Mesendoderm (in vitro differentiated cells): ENCODE measurements around the gene RGS14.

ENCODE experiments used
- DNase-seq: peaks from one replicate; pipeline ENCODE4 v3.0.0; 2013
- H2AK5ac ChIP-seq: 2 replicates; pipeline ENCODE4 v1.6.1; 2013; ENCODE audit warnings: low read length, inconsistent platforms
- H2BK120ac ChIP-seq: 2 replicates; pipeline ENCODE4 v1.6.1; 2013; ENCODE audit warnings: low read depth, mild to moderate bottlenecking, low read length, moderate library complexity, mixed read lengths
- H2BK15ac ChIP-seq: replicated peaks from 2 replicates; pipeline ENCODE4 v1.6.1; 2013; ENCODE audit warnings: low read depth, mild to moderate bottlenecking, moderate library complexity
- H2BK5ac ChIP-seq: 2 replicates; pipeline ENCODE4 v1.6.1; 2013; ENCODE audit warnings: low read length, inconsistent platforms
- H3K18ac ChIP-seq: 2 replicates; pipeline ENCODE4 v1.6.1; 2013; ENCODE audit warnings: mild to moderate bottlenecking, low read length, mixed read lengths
- H3K23ac ChIP-seq: one replicate; pipeline ENCODE4 v1.6.1; 2013; ENCODE audit warnings: low read length
- H3K27ac ChIP-seq: 2 replicates; pipeline ENCODE4 v1.5.1; 2013; ENCODE audit warnings: low read depth, mild to moderate bottlenecking, inconsistent platforms, low read length, moderate library complexity
- H3K27me3 ChIP-seq: 2 replicates; pipeline ENCODE4 v1.6.1; 2013; ENCODE audit warnings: low read length, control low read depth, mild to moderate bottlenecking, inconsistent platforms; ENCODE audit not compliant: insufficient read depth, poor library complexity
- H3K36me3 ChIP-seq: 2 replicates; pipeline ENCODE4 v1.6.1; 2013; ENCODE audit warnings: low read length, inconsistent platforms; ENCODE audit not compliant: control insufficient read depth, insufficient read depth
- H3K4ac ChIP-seq: one replicate; pipeline ENCODE4 v1.6.1; 2013; ENCODE audit warnings: low read depth, mild to moderate bottlenecking, low read length, moderate library complexity
- H3K4me1 ChIP-seq: 2 replicates; pipeline ENCODE4 v1.6.1; 2013; ENCODE audit warnings: low read depth, low read length, inconsistent platforms; ENCODE audit not compliant: control insufficient read depth
- H3K4me2 ChIP-seq: 2 replicates; pipeline ENCODE4 v1.6.1; 2013; ENCODE audit warnings: low read length
- H3K4me3 ChIP-seq: 2 replicates; pipeline ENCODE4 v1.5.1; 2013; ENCODE audit warnings: mild to moderate bottlenecking, low read length
- H3K56ac ChIP-seq: one replicate; pipeline ENCODE4 v1.6.1; 2013; ENCODE audit warnings: low read length
- H3K79me1 ChIP-seq: 2 replicates; pipeline ENCODE4 v1.6.1; 2013; ENCODE audit warnings: low read length, inconsistent platforms
- H3K79me2 ChIP-seq: 2 replicates; pipeline ENCODE4 v1.6.1; 2013; ENCODE audit warnings: mild to moderate bottlenecking, low read length; ENCODE audit not compliant: control insufficient read depth, insufficient read depth
- H3K9ac ChIP-seq: 2 replicates; pipeline ENCODE4 v1.6.1; 2013; ENCODE audit warnings: low read length, inconsistent platforms
- H4K5ac ChIP-seq: one replicate; pipeline ENCODE4 v1.6.1; 2013; ENCODE audit warnings: low read length
- H4K8ac ChIP-seq: one replicate; pipeline ENCODE4 v1.6.1; 2013; ENCODE audit warnings: low read depth, mild to moderate bottlenecking, control low read depth, low read length, moderate library complexity
- WGBS: extraction: QIAGEN DNeasy Blood & Tissue Kit; methylation state at CpG from one replicate; pipeline ENCODE4 v1.1.7; 2013; ENCODE audit warnings: low lambda C conversion rate, missing lambda C conversion rate; ENCODE audit not compliant: insufficient coverage; ENCODE audit errors: extremely low coverage; 5-methylcytosine and 5-hydroxymethylcytosine counted together

RGS14 gene

DNA sequence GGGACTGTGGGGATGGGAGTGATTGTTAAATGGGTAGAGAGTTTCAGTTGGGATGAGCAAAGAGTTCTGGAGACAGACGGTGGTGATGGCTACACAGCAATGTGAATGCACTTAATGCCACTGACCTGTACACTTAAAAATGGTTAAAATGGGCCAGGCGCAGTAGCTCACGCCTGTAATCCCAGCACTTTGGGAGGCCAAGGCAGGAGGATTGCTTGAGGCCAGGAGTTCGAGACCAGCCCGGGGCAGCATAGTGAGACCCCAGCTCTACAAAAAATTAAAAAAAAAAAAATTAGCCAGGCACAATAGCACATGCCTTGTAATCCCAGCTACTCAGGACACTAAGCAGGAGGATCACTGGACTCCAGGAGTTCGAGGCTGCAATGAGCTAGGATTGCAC lies 13.9 kb upstream of the RGS14 start:
- no peak overlapping the region for H3K18ac ChIP-seq
- H3K27me3 ChIP-seq: no peaks in the 10 kb centered on the region
- no peak overlapping the region for H3K56ac ChIP-seq
- H2BK15ac ChIP-seq: no peak overlapping the region
- no peak overlapping the region for H3K4me2 ChIP-seq
- DNase-seq: no peak
- no peak overlapping the region for H4K8ac ChIP-seq
- no peak overlapping the region for H4K5ac ChIP-seq
- H3K79me2 ChIP-seq: peaks cover 17% of the 10 kb centered on the region
- H2BK120ac ChIP-seq: no peak overlapping the region
- H3K36me3 ChIP-seq: no peaks in the 10 kb centered on the region
- H2AK5ac ChIP-seq: no peak overlapping the region
- no CpG with 5 or more reads among the region's 6 CpGs for WGBS
- H3K79me1 ChIP-seq: peaks cover 11% of the 10 kb centered on the region
- H3K4ac ChIP-seq: no peak overlapping the region
- no peak overlapping the region for H2BK5ac ChIP-seq
- no peaks in the 10 kb centered on the region for H3K4me1 ChIP-seq
- H3K27ac ChIP-seq: no peak overlapping the region
- H3K9ac ChIP-seq: no peak overlapping the region
- no peak overlapping the region for H3K23ac ChIP-seq
- no peak overlapping the region for H3K4me3 ChIP-seq

DNA sequence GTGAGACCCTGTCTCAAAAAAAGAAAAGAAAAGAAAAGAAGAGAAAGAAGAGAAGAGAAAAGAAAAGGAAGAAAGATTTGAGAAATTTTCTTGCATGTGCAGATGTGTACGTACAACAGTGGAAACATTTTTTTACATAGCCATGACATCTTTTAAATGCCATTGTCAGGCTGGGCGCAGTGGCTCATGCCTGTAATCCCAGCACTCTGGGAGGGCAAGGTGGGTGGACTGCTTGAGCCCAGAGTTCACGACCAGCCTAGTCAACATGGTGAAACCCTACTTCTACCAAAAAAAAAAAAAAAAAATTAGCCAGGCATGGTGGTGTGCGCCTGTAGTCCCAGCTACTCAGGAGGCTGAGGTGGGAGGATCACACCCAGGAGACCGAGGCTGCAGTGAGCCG lies 12.8 kb upstream of the RGS14 start:
- no peak overlapping the region for H4K5ac ChIP-seq

DNA sequence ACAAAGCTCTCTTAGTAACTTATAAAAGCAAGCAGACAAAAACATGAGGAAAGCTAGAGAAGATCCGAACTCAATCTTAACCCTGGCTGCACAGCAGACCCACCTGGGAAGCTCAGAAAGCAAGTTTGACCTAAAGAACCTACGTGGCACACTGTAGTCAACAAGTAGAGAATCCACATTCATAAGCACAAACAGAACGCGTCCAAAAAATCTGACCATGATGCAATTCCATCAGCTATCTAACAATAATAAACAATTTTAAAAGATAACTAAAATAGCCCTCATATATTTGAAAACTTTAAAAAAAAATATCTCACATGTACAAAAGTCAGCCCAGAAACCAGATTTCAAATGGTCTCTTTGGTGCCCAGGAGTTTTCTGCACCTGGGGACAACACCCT lies 10.9 kb upstream of the RGS14 start:
- Histone ChIP-seq H3K79me1 (peaks cover 27% of the 10 kb centered on the region), H3K4me1 (peaks cover 4% of the 10 kb centered on the region), H3K4me3 (no peak overlapping the region), H3K79me2 (peaks cover 40% of the 10 kb centered on the region), H4K8ac (no peak overlapping the region), H2AK5ac (no peak overlapping the region), H3K4ac (no peak overlapping the region), H2BK120ac (no peak overlapping the region), H3K23ac (no peak overlapping the region), H3K9ac (no peak overlapping the region), H3K36me3 (no peaks in the 10 kb centered on the region), H2BK5ac (no peak overlapping the region), H2BK15ac (no peak overlapping the region), H4K5ac (no peak overlapping the region), H3K27me3 (no peaks in the 10 kb centered on the region), H3K18ac (no peak overlapping the region), H3K27ac (no peak overlapping the region), H3K4me2 (no peak overlapping the region), H3K56ac (no peak overlapping the region)
- WGBS: no CpG with 5 or more reads among the region's 4 CpGs
- no peak for DNase-seq

More for the DNA sequence above, 12.8 kb upstream of the RGS14 start:
- H3K56ac ChIP-seq: no peak overlapping the region
- peaks cover 13% of the 10 kb centered on the region for H3K79me1 ChIP-seq
- no peak overlapping the region for H3K18ac ChIP-seq
- no peak overlapping the region for H2BK5ac ChIP-seq
- DNase-seq: no peak
- H2AK5ac ChIP-seq: no peak overlapping the region
- WGBS: no CpG with 5 or more reads among the region's 6 CpGs
- H3K4me1 ChIP-seq: no peaks in the 10 kb centered on the region
- H3K4ac ChIP-seq: no peak overlapping the region
- H3K23ac ChIP-seq: no peak overlapping the region
- no peak overlapping the region for H2BK15ac ChIP-seq
- H2BK120ac ChIP-seq: no peak overlapping the region
- no peak overlapping the region for H3K4me2 ChIP-seq
- no peak overlapping the region for H3K27ac ChIP-seq
- peaks cover 25% of the 10 kb centered on the region for H3K79me2 ChIP-seq
- H3K9ac ChIP-seq: no peak overlapping the region
- H4K8ac ChIP-seq: no peak overlapping the region
- no peak overlapping the region for H3K4me3 ChIP-seq
- no peaks in the 10 kb centered on the region for H3K36me3 ChIP-seq
- no peaks in the 10 kb centered on the region for H3K27me3 ChIP-seq

DNA sequence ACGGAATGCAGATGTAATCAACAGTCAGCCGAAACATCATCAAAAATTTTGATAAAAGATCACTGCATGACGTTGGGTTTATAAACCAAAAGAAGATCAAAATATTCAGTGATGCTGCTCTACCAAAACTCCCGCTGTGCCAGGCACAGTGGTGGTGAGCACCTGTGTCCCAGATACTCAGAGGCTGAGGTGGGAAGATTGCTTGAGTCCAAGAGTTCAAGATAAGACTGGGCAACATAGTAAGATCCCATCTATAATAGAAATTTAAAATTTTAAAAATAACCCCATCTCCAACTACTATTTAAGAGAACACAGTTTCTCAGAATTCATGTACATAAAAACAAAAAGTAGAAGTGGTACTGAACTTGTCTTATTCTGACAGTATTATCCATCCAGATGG lies 10.0 kb upstream of the RGS14 start:
- Histone ChIP-seq H3K27ac (no peak overlapping the region), H3K4ac (no peak overlapping the region), H3K4me1 (peaks cover 4% of the 10 kb centered on the region), H3K36me3 (no peaks in the 10 kb centered on the region), H2AK5ac (no peak overlapping the region), H3K4me2 (no peak overlapping the region), H3K79me2 (peaks cover 40% of the 10 kb centered on the region), H3K56ac (no peak overlapping the region), H3K9ac (no peak overlapping the region), H3K4me3 (no peak overlapping the region), H3K18ac (no peak overlapping the region), H2BK120ac (no peak overlapping the region), H4K5ac (no peak overlapping the region), H2BK5ac (no peak overlapping the region), H3K27me3 (no peaks in the 10 kb centered on the region), H2BK15ac (no peak overlapping the region), H4K8ac (no peak overlapping the region), H3K23ac (no peak overlapping the region), H3K79me1 (peaks cover 27% of the 10 kb centered on the region)
- no CpG with 5 or more reads among the region's 4 CpGs for WGBS
- DNase-seq: no peak

DNA sequence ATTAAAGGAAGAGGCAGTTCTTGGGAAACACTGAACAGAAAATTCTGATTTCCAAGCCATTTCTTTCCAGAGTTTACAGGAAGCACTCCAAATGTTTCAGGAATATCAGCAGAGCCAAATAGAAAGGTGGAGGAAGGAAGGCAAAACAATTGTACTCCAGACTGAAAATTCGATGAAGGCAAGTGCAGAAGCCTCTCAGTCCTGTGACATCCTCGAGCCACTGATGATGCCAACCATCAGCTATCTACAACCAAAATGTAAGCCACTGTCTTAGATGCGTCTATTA lies 8.4 kb upstream of the RGS14 start:
- no peak for DNase-seq
- WGBS: no CpG with 5 or more reads among the region's 3 CpGs
- H3K4me3 ChIP-seq: no peak overlapping the region

DNA sequence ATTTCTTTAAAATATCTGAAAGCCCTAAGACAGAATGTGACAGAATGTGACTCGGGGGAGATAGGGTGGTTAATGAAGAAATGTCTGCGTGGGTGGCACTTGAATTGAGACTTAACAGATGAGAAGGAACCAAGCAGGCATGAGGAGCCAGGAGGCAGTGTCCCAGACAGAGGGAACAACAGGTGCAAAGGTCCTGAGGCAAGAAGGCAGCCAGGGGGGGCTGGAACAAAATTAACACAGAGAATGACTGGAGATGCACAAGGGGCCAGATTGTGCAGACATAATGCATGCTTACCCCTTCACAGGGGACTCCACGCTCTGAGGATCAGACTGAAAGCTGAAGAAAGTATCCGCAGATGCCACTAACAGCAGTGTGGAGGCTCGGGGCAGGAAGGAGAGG lies 8.0 kb upstream of the RGS14 start:
- Histone ChIP-seq H3K4me1 (peaks cover 4% of the 10 kb centered on the region), H3K9ac (no peak overlapping the region), H4K8ac (no peak overlapping the region)

More for the DNA sequence above, 8.4 kb upstream of the RGS14 start:
- Histone ChIP-seq H3K4me2 (no peak overlapping the region), H3K4me1 (peaks cover 4% of the 10 kb centered on the region), H3K18ac (no peak overlapping the region), H2BK5ac (no peak overlapping the region), H4K5ac (no peak overlapping the region), H3K79me1 (peaks cover 26% of the 10 kb centered on the region), H3K23ac (no peak overlapping the region), H3K9ac (no peak overlapping the region), H2AK5ac (no peak overlapping the region), H2BK15ac (no peak overlapping the region), H3K27ac (no peak overlapping the region), H3K56ac (no peak overlapping the region), H4K8ac (no peak overlapping the region), H3K4ac (no peak overlapping the region), H3K36me3 (no peaks in the 10 kb centered on the region), H3K27me3 (no peaks in the 10 kb centered on the region), H2BK120ac (no peak overlapping the region), H3K79me2 (peaks cover 38% of the 10 kb centered on the region)

More for the DNA sequence above, 8.0 kb upstream of the RGS14 start:
- no peak overlapping the region for H3K56ac ChIP-seq
- no CpG with 5 or more reads among the region's 5 CpGs for WGBS
- no peaks in the 10 kb centered on the region for H3K36me3 ChIP-seq
- H2BK5ac ChIP-seq: no peak overlapping the region
- peaks cover 38% of the 10 kb centered on the region for H3K79me2 ChIP-seq
- H3K79me1 ChIP-seq: peaks cover 26% of the 10 kb centered on the region
- H3K4ac ChIP-seq: no peak overlapping the region
- DNase-seq: no peak
- H2BK120ac ChIP-seq: no peak overlapping the region
- no peaks in the 10 kb centered on the region for H3K27me3 ChIP-seq
- H2BK15ac ChIP-seq: no peak overlapping the region
- no peak overlapping the region for H3K23ac ChIP-seq
- H3K4me2 ChIP-seq: no peak overlapping the region
- H3K18ac ChIP-seq: no peak overlapping the region
- no peak overlapping the region for H3K4me3 ChIP-seq
- H2AK5ac ChIP-seq: no peak overlapping the region
- no peak overlapping the region for H3K27ac ChIP-seq
- no peak overlapping the region for H4K5ac ChIP-seq
